ENCODE data around the gene SGCE. TPM values are rescaled to one million over a fixed set of nuclear protein-coding genes. Genes with fewer than 3 reads are reported as not detected.

SGCE gene
- total and polyA plus RNA-seq, 4 donors: 9.3 to 70.6 (median 44.2) TPM

DNA sequence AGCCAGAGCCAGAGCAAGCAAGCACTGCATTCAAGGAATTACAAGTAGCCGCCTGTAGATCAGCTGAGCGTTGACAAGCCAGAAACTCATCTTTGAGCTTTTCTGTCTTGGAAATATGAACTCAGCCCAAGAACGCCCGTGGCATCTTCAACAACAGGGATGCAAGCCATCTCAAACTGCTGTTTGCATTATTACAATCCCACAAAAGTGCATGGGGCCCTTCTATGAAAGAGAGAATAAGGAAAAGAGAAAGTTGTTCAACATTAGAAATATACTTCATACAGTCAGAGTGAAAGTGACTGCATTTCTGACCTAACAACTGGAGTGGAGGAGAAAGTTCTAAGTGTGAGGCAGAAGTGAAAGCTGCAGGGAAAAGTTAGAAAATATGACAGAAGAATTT, 6.5 kb downstream of the SGCE start:
- H3K27me3 ChIP-seq (ENCODE audit: control insufficient read depth in 4 of 4, insufficient read depth in 4 of 4, low read length in 3 of 4): peaks cover 0 to 15% (median 1%) of the 10 kb centered on the region in 4 donors
- no peak overlapping the region for H3K27ac ChIP-seq (ENCODE audit: low read depth in 1 of 2, low read length in 2 of 2)
- DNase-seq (ENCODE audit: low spot score): no peak
- peaks cover 0 to 3% (median under 1%) of the 10 kb centered on the region in 4 donors for H3K4me1 ChIP-seq (ENCODE audit: control insufficient read depth in 4 of 4, insufficient read depth in 4 of 4, low read length in 3 of 4)
- no peak for TF ChIP-seq GABPA (IDR thresholded peaks at IDR 0.05 in 1 of 2, conservative IDR thresholded peaks at IDR 0.05 in 1 of 2)
- TF ChIP-seq, protein P1, sequence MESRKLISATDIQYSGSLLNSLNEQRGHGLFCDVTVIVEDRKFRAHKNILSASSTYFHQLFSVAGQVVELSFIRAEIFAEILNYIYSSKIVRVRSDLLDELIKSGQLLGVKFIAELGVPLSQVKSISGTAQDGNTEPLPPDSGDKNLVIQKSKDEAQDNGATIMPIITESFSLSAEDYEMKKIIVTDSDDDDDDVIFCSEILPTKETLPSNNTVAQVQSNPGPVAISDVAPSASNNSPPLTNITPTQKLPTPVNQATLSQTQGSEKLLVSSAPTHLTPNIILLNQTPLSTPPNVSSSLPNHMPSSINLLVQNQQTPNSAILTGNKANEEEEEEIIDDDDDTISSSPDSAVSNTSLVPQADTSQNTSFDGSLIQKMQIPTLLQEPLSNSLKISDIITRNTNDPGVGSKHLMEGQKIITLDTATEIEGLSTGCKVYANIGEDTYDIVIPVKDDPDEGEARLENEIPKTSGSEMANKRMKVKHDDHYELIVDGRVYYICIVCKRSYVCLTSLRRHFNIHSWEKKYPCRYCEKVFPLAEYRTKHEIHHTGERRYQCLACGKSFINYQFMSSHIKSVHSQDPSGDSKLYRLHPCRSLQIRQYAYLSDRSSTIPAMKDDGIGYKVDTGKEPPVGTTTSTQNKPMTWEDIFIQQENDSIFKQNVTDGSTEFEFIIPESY (IDR thresholded peaks at IDR 0.05): no peak
- TF ChIP-seq, protein P2, sequence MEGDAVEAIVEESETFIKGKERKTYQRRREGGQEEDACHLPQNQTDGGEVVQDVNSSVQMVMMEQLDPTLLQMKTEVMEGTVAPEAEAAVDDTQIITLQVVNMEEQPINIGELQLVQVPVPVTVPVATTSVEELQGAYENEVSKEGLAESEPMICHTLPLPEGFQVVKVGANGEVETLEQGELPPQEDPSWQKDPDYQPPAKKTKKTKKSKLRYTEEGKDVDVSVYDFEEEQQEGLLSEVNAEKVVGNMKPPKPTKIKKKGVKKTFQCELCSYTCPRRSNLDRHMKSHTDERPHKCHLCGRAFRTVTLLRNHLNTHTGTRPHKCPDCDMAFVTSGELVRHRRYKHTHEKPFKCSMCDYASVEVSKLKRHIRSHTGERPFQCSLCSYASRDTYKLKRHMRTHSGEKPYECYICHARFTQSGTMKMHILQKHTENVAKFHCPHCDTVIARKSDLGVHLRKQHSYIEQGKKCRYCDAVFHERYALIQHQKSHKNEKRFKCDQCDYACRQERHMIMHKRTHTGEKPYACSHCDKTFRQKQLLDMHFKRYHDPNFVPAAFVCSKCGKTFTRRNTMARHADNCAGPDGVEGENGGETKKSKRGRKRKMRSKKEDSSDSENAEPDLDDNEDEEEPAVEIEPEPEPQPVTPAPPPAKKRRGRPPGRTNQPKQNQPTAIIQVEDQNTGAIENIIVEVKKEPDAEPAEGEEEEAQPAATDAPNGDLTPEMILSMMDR (IDR thresholded peaks at IDR 0.05; ENCODE audit: low read depth, low read length, missing input control): no peak
- TF ChIP-seq HNF4G (IDR thresholded peaks at IDR 0.05): no peak
- no peak for TF ChIP-seq RAD21 (IDR thresholded peaks at IDR 0.05)
- no peak for TF ChIP-seq FOXA2 (IDR thresholded peaks at IDR 0.05)
- TF ChIP-seq TAF1 (conservative IDR thresholded peaks at IDR 0.05): no peak
- TF ChIP-seq HNF4A (conservative IDR thresholded peaks at IDR 0.05): no peak
- no peak for TF ChIP-seq RXRA (IDR thresholded peaks at IDR 0.05)
- TF ChIP-seq, protein P3, sequence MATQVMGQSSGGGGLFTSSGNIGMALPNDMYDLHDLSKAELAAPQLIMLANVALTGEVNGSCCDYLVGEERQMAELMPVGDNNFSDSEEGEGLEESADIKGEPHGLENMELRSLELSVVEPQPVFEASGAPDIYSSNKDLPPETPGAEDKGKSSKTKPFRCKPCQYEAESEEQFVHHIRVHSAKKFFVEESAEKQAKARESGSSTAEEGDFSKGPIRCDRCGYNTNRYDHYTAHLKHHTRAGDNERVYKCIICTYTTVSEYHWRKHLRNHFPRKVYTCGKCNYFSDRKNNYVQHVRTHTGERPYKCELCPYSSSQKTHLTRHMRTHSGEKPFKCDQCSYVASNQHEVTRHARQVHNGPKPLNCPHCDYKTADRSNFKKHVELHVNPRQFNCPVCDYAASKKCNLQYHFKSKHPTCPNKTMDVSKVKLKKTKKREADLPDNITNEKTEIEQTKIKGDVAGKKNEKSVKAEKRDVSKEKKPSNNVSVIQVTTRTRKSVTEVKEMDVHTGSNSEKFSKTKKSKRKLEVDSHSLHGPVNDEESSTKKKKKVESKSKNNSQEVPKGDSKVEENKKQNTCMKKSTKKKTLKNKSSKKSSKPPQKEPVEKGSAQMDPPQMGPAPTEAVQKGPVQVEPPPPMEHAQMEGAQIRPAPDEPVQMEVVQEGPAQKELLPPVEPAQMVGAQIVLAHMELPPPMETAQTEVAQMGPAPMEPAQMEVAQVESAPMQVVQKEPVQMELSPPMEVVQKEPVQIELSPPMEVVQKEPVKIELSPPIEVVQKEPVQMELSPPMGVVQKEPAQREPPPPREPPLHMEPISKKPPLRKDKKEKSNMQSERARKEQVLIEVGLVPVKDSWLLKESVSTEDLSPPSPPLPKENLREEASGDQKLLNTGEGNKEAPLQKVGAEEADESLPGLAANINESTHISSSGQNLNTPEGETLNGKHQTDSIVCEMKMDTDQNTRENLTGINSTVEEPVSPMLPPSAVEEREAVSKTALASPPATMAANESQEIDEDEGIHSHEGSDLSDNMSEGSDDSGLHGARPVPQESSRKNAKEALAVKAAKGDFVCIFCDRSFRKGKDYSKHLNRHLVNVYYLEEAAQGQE (IDR thresholded peaks at IDR 0.05): no peak
- TF ChIP-seq JUND (IDR thresholded peaks at IDR 0.05): no peak
- TF ChIP-seq FOXA1 (IDR thresholded peaks at IDR 0.05): no peak
- TF ChIP-seq EGR1 (IDR thresholded peaks at IDR 0.05; ENCODE audit: low read depth in 2 of 2): no peak
- no peak for TF ChIP-seq NR2F2 (IDR thresholded peaks at IDR 0.05)
- TF ChIP-seq SP1 (IDR thresholded peaks at IDR 0.05): no peak
- no peak overlapping the region for H3K9ac ChIP-seq (ENCODE audit: low read depth in 1 of 2, low read length in 2 of 2)
- H3K36me3 ChIP-seq (ENCODE audit: control insufficient read depth in 4 of 4, insufficient read depth in 3 of 4, low read depth in 1 of 4, low read length in 3 of 4): no peaks in the 10 kb centered on the region
- no peaks in the 10 kb centered on the region for H3K9me3 ChIP-seq (ENCODE audit: control insufficient read depth in 4 of 4, low read length in 3 of 4)
- WGBS: 78% methylated on average over 4 of the region's 4 CpGs
- H3K4me3 ChIP-seq (ENCODE audit: low read depth in 1 of 3, low read length in 3 of 3): no peak overlapping the region

DNA sequence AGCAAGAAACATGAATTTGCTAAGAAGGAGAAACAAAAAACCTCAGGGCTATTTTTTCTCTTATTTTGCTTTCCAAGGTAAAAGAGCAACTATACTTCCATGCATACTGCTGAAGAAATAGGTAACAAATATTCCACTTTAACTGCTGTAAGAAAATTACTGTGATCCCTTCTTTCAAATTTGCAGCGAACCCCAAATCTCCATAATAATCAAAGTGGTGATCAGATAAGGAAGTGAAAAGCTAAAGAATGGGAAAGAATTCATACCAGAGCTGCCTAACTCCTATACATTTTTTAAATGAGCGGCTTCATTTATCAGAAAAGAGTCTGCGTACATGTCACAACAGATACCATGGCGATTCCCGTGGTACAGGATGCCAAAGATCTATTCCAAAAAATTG, 7.2 kb downstream of the SGCE start:
- H3K27me3 ChIP-seq (ENCODE audit: control insufficient read depth in 4 of 4, insufficient read depth in 4 of 4, low read length in 3 of 4): peaks cover 0 to 11% (median 1%) of the 10 kb centered on the region in 4 donors
- 93% methylated on average over 5 of the region's 5 CpGs for WGBS
- no peaks in the 10 kb centered on the region for H3K9me3 ChIP-seq (ENCODE audit: control insufficient read depth in 4 of 4, low read length in 3 of 4)
- H3K4me3 ChIP-seq (ENCODE audit: low read depth in 1 of 3, low read length in 3 of 3): no peak overlapping the region
- no peak for TF ChIP-seq HNF4G (IDR thresholded peaks at IDR 0.05)
- no peak for TF ChIP-seq FOXA1 (IDR thresholded peaks at IDR 0.05)
- TF ChIP-seq SP1 (IDR thresholded peaks at IDR 0.05): no peak
- TF ChIP-seq GABPA (IDR thresholded peaks at IDR 0.05 in 1 of 2, conservative IDR thresholded peaks at IDR 0.05 in 1 of 2): no peak
- no peak for TF ChIP-seq RXRA (IDR thresholded peaks at IDR 0.05)
- no peak for DNase-seq (ENCODE audit: low spot score)
- no peaks in the 10 kb centered on the region for H3K36me3 ChIP-seq (ENCODE audit: control insufficient read depth in 4 of 4, insufficient read depth in 3 of 4, low read depth in 1 of 4, low read length in 3 of 4)
- no peak overlapping the region for H3K27ac ChIP-seq (ENCODE audit: low read depth in 1 of 2, low read length in 2 of 2)
- H3K4me1 ChIP-seq (ENCODE audit: control insufficient read depth in 4 of 4, insufficient read depth in 4 of 4, low read length in 3 of 4): peaks cover 0 to 3% (median 0%) of the 10 kb centered on the region in 4 donors
- no peak overlapping the region for H3K9ac ChIP-seq (ENCODE audit: low read depth in 1 of 2, low read length in 2 of 2)
